ENCODE measurements around the gene LCMT1. TPM values are rescaled to one million over a fixed set of nuclear protein-coding genes. Genes with fewer than 3 reads are reported as not detected.
A peak's percentile ranks its signal among the peaks of the same experiment; 100 is the strongest.

Gene LCMT1
- total and polyA plus RNA-seq, 2 of the 13 experiments (the other 11 are each of a cell fraction or from before 2014, with no cell fraction given), result 41.2 to 48.7 TPM

DNA sequence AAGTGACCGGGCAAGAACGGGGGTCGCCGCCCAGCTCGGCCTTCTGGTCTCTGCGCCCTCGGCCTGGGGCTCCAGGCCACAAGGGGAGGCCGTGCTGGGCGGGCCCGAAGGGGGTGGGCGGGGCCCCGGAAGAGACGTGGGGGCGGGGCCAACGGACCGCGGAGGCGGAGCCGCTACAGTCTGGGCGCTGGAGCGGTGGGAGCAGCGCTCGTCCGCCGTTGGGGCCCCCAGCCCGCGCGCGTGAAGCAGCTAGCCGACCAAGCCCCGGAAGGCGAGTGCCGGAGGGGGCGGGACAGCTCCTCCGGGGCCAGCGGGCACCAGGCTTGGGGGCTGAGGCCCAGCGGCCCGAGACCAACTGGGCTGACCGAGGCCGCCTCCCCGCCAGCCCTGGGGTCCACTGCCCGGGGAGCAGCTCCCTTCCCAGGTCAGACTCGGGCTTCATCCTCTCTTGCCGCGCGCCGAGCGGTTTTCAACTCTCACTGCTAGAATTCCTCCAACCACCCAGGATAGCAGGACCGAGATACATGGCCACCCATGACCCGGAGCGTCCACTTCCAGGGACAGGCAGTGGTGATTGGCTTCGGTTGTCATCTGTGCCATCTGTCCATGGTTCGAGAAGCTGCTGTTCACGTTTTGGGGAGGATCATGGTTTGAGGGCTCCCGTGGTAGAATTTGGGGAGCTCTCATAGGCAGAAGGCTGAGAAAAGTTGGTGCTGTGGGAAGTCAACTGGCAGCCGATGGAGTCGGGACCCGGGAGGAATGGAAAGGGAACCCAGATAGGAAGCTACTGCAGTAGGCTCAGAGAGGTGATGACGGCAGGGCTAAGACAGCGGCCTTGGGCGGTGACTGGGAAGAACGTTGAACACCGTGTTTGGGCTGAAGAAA is 44.6 kb upstream of the LCMT1 start (continued):
- no peak for TF ChIP-seq HNF1A (IDR thresholded peaks at IDR 0.05; ENCODE audit: low read depth)
- TF ChIP-seq HNF1A (CRISPR knock-in tag; IDR thresholded peaks at IDR 0.05; ENCODE audit: borderline replicate concordance), result no peak
- peak; percentile 99 for TF ChIP-seq ZNF546 (CRISPR knock-in tag; conservative IDR thresholded peaks at IDR 0.05)
- 0 out of 2 replicates have a peak, but pooled peaks have one; percentile 10 for TF ChIP-seq CBX5 (CRISPR knock-in tag; IDR thresholded peaks at IDR 0.05; ENCODE audit: borderline replicate concordance)
- TF ChIP-seq STAT5B (CRISPR knock-in tag; IDR thresholded peaks at IDR 0.05), result no peak
- TF ChIP-seq CBX1 (IDR thresholded peaks at IDR 0.05; ENCODE audit: low read depth), result peak; percentile 62
- TF ChIP-seq PHF8 (CRISPR knock-in tag; IDR thresholded peaks at IDR 0.05), result peak; percentile 90
- peak in 1 of 2 experiments; percentile 87; a peak in 3 of 4 replicates for TF ChIP-seq POLR2A (IDR thresholded peaks at IDR 0.05; ENCODE audit: insufficient read depth in 1 of 2, low read depth in 2 of 2, low read length in 2 of 2)
- TF ChIP-seq MAZ (IDR thresholded peaks at IDR 0.05; ENCODE audit: borderline replicate concordance, low read depth, low read length), result no peak
- peak; percentile 81 for TF ChIP-seq MAZ (CRISPR knock-in tag; IDR thresholded peaks at IDR 0.05; ENCODE audit: low read depth)
- peak; percentile 79; the same call in 1 of the 2 replicates for TF ChIP-seq ZNF891 (CRISPR knock-in tag; IDR thresholded peaks at IDR 0.05)
- TF ChIP-seq, protein P1, sequence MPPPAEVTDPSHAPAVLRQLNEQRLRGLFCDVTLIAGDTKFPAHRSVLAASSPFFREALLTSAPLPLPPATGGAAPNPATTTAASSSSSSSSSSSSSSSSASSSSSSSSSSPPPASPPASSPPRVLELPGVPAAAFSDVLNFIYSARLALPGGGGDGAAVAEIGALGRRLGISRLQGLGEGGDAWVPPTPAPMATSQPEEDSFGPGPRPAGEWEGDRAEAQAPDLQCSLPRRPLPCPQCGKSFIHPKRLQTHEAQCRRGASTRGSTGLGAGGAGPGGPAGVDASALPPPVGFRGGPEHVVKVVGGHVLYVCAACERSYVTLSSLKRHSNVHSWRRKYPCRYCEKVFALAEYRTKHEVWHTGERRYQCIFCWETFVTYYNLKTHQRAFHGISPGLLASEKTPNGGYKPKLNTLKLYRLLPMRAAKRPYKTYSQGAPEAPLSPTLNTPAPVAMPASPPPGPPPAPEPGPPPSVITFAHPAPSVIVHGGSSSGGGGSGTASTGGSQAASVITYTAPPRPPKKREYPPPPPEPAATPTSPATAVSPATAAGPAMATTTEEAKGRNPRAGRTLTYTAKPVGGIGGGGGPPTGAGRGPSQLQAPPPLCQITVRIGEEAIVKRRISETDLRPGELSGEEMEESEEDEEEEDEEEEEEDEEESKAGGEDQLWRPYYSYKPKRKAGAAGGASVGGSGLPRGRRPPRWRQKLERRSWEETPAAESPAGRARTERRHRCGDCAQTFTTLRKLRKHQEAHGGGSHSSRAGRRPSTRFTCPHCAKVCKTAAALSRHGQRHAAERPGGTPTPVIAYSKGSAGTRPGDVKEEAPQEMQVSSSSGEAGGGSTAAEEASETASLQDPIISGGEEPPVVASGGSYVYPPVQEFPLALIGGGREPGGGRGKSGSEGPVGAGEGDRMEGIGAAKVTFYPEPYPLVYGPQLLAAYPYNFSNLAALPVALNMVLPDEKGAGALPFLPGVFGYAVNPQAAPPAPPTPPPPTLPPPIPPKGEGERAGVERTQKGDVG (CRISPR knock-in tag; IDR thresholded peaks at IDR 0.05; ENCODE audit: borderline replicate concordance), result no peak
- TF ChIP-seq ZSCAN21 (CRISPR knock-in tag; IDR thresholded peaks at IDR 0.05; ENCODE audit: borderline replicate concordance), result peak; percentile 41; the same call in 1 of the 2 replicates
- peak; percentile 79; the same call in 1 of the 2 replicates for TF ChIP-seq ZNF598 (CRISPR knock-in tag; IDR thresholded peaks at IDR 0.05; ENCODE audit: borderline replicate concordance)
- TF ChIP-seq SKIL (CRISPR knock-in tag; IDR thresholded peaks at IDR 0.05; ENCODE audit: borderline replicate concordance), result no peak
- no peak for TF ChIP-seq CENPX (CRISPR knock-in tag; IDR thresholded peaks at IDR 0.05)
- peak; percentile 43; the same call in 1 of the 2 replicates for TF ChIP-seq ZNF205 (CRISPR knock-in tag; IDR thresholded peaks at IDR 0.05)
- TF ChIP-seq PITX1 (CRISPR knock-in tag; IDR thresholded peaks at IDR 0.05), result peak; percentile 37; the same call in 1 of the 2 replicates
